HG02870 (cell line): ENCODE results near the gene BABAM1.

Source experiments
- ATAC-seq: cut with Tn5 transposase; IDR thresholded peaks from one replicate; pipeline ENCODE4 v1.9.1; 2021; ENCODE audit warnings: mild to moderate bottlenecking, moderate library complexity; ENCODE audit not compliant: unreplicated experiment

BABAM1 gene

GRCh38 chr19:17300992-17301619 is 33.9 kb downstream of the BABAM1 start:
- ATAC-seq, result no peak

GRCh38 chr19:17302391-17303166 is 35.3 kb downstream of the BABAM1 start:
- no peak for ATAC-seq

GRCh38 chr19:17303167-17303939 is 36.1 kb downstream of the BABAM1 start, which contains the start of gene ABHD8:
Gene ABHD8, minus strand, starts transcription at chr19:17303425. Its CDS starts 1,809 bp downstream, at chr19:17301616.
- ATAC-seq, result peak; percentile 62

- no peak for ATAC-seq
Observed at GRCh38 chr19:17303940-17304267, 36.7 kb downstream of the BABAM1 start.

- ATAC-seq, result no peak
Observed at GRCh38 chr19:17304386-17305215, 37.4 kb downstream of the BABAM1 start.

GRCh38 chr19:17305216-17305516 is 37.9 kb downstream of the BABAM1 start:
- no peak for ATAC-seq

- peak; percentile 51 for ATAC-seq
Observed at GRCh38 chr19:17305517-17306284, 38.5 kb downstream of the BABAM1 start, which contains the start of gene MRPL34. Gene MRPL34, plus strand, starts transcription at chr19:17305872. Its CDS starts 21 bp downstream, at chr19:17305893.

- ATAC-seq, result no peak
Observed at GRCh38 chr19:17306285-17306714, 39.1 kb downstream of the BABAM1 start.

- ATAC-seq, result no peak
Observed at GRCh38 chr19:17307876-17308377, 40.7 kb downstream of the BABAM1 start.

GRCh38 chr19:17309198-17309964 is 42.1 kb downstream of the BABAM1 start, which contains the start of gene DDA1:
Gene DDA1, plus strand, starts transcription at chr19:17309563. Its CDS starts 92 bp downstream, at chr19:17309655.
- peak; percentile 59 for ATAC-seq

GRCh38 chr19:17309965-17310461 is 42.8 kb downstream of the BABAM1 start:
- no peak for ATAC-seq

GRCh38 chr19:17311455-17312188 is 44.4 kb downstream of the BABAM1 start:
- ATAC-seq, result no peak

- no peak for ATAC-seq
Observed at GRCh38 chr19:17312189-17313113, 45.2 kb downstream of the BABAM1 start.

- ATAC-seq, result no peak
Observed at GRCh38 chr19:17314007-17314593, 46.9 kb downstream of the BABAM1 start.

- no peak for ATAC-seq
Observed at GRCh38 chr19:17318966-17319365, 51.7 kb downstream of the BABAM1 start.

GRCh38 chr19:17319473-17320238 is 52.4 kb downstream of the BABAM1 start:
- no peak for ATAC-seq
